SIG-M5 (cell line): Measurements from ENCODE around the gene AHDC1.

ENCODE experiments used
- DNase-seq: peaks from one replicate; lab custom pipeline; 2025; lab: John Stamatoyannopoulos, UW

The AHDC1 gene

GRCh38 chr1:27531959-27532685 is 71.8 kb downstream of the AHDC1 start:
- no peak for DNase-seq

- DNase-seq = no peak
Measured at GRCh38 chr1:27530192-27530591, 73.8 kb downstream of the AHDC1 start.

DNA sequence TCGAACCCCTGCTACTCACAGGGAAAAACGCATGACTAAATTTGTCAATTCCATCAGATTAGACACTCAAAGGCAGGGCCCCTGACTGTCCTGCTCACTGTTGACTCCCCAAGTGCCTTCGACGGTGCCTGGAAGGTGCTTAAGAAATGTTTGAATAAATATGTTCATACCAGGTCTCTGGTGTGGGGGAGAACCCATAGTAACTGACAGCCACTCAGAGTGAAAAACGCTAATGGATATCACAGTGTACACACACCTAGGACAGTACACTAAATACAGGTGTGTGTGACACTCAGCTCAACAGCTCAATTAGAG is 74.3 kb downstream of the AHDC1 start:
- no peak for DNase-seq

GRCh38 chr1:27528818-27529703 is 74.9 kb downstream of the AHDC1 start:
- DNase-seq = no peak

DNA sequence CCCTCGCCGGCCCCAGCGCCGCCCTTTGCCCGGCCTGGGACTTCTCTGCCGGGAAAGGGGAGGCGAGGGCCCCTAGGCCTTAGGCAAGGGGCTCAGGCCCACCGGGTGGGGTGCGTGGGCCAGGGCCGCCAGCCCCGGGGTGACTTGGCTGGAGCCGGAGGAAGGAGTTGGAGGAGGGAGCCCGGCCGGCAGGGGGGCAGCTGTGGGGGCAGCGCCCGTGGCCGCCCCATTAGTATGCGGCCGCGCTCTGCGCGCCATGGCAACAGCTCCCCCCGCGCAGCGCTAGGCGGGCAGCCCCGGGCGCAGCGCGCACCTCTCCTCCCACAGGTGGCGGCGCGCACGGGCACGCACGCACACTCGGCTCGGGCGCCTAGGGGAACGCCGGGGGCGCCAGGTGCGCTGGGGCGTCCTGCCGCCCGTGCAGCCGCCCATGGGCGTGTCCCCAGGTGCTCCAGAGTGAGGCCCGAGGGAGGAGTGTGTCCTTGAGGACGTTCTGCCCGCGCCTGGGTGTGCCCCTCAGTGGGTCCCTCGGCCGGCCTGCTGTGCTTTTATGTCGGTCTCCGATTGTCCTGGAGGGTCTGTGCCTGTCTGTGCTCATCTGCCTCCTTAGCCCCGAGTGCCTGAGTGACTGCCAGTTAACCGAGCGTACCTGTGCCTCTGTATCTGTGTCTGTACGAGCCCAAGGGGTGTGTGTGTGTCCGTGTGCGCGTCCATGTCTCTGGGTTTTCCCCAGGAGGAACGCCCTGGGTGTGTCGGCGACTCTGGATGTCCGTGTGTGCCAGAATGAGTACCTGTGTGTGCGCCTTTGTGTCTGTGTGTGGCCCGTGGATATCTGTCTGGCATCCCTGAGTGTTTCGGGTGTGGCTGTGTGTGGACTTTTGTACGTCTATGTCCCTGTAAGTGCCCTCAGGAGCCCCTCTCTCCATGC is 75.8 kb downstream of the AHDC1 start:
- DNase-seq = no peak

GRCh38 chr1:27527223-27527889 is 76.6 kb downstream of the AHDC1 start:
- DNase-seq = no peak

DNA sequence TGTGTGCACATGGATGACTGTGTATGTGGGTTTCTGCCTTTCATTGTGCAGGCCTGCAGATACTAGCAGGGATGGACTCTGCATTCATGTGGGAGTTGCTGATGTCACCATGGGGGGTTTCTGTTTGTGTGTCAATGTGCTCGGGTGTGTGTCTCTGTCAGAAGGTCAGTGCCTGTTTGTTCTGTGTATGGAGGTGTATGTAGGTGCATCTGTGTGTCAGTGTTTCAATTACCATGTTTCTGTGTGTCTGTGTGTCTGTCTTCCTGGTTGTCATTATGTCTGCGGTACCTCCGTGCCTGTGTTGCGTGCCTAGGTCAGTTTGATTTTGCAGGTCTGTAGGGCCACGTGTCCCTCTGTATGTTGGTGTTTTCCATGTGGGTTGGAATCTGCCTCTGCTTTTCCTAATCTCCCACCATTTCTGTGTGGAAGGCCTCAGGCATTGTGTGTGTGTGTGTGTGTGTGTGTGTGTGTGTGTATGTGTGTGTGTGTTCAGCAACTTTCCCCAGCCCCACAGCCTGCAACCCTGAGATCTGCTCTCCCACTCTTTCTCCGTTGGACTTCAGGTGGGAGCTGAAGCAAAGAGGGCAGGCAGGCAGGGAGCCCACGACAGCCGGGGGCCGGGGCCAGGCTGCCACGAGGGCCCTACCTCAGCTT is 77.2 kb downstream of the AHDC1 start:
- DNase-seq = no peak

DNA sequence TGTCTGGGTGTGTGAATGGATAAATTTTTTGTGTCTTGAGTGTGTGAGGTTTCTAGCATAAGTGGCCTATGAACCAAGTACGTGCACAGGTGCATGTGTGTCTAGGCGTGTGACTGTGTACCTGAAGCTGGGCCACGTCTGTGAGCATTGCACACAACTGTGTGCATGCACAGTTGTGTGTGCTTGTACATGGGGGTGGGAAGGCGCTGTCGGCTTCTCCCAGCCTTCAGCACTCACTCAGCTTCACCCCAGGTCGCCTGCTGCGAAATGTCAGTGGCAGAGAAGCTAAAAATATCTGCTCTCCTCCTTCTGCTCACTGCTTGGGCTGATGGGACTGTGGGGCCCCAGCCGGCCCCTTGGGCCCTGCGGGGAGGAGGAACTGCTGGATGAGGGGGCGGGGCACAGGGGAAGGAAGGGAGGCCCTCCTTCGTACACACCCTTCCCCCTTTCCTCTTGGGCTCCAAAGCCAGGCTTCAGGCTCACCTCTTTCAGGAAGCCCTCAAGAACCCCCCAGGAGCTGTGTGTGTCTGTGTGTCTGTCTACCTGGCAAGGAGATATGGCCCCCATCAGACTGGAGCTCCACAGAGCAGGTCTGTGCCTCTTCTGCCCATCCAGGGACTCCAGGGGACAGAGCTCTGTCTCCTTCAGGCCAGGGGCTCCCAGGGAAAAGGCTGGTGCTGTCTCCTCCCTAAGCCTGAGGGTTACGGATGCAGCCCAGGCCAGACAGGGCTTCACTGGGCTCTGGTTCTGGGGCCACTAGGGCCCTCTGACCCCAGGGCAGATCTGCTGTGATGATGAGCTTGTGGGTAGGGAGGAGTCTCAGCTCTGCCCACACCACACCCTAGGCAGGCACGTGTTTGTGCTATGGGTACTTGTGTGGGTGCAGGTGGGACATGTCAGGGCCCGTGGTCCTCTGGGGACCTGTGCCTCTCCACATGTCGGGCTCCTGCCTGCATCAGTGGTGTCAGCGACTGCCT is 78.4 kb downstream of the AHDC1 start:
- DNase-seq = peak; percentile 74

- no peak for DNase-seq
Measured at GRCh38 chr1:27523337-27524020, 80.5 kb downstream of the AHDC1 start.

- DNase-seq = no peak
Measured at GRCh38 chr1:27522432-27523336, 81.3 kb downstream of the AHDC1 start.

DNA sequence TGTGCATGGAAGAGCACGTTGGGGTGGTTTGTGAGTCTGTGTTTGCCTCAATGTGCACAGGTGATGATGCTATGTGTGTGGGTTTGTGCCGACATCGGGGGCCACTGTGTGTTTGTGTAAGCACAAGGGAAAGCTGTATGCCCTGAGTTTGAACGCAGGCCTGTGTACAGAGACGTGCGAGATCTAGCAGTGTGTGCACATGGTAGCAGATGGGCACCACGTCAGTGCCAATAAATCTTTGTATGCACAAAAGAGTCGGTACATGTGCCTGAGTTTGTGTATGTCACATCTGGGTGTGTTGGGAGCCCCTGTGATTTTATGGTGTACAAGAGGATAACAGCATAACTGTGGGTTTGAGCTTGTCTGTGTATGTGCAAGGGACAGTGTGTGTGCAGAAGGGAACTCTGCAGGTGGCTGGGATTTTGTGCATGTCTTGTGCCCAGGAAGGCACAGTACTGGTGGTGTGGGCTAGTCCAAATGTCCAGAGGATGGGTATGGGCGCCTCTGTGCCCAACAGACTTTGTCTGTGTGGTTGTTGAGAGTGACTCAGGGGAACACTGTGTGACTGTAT is 82.0 kb downstream of the AHDC1 start:
- DNase-seq = no peak

GRCh38 chr1:27521336-27521831 is 82.6 kb downstream of the AHDC1 start:
- DNase-seq = no peak

- no peak for DNase-seq
Measured at GRCh38 chr1:27520651-27521050, 83.3 kb downstream of the AHDC1 start.

- no peak for DNase-seq
Measured at GRCh38 chr1:27519331-27520258, 84.3 kb downstream of the AHDC1 start.

- DNase-seq = no peak
Measured at GRCh38 chr1:27518808-27519207, 85.1 kb downstream of the AHDC1 start.

DNA sequence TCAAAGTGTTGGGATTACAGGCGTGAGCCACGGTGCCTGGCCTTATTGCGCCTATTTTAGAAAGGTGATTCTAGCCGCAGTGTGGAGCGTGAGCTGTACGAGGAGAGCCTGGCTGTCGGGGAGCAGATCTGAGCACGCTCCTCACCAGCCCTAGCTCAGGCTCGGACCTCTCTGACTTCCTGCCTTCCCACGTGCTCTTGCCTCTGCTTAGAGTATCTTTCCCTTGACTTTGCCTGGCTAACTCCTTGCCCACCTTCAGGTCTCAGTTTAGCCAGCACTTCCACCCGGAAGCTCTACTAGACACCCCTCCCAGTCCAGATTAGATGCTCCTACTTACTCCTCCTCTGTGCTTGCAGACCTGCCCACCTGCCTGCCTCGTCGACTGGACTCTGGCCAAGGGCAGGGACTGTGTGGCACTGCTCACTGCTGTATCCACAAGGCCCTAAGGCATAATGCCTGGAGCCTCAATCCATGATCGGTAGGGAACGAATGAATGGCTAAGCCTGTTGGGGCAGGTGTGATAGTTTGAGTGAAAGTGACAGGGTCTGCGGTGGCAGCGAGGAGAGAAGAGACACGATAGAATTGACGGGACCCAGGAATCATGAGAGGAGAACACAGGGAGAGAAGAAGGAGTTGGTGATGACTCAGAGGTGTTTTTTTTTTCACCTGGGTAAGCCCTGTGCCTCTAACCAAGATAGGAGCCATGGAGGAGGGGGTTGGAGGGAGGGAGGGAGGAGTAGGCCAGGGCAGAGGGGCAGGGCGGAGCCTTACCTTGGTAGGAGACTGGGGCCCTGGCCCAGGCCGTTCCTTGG is 85.8 kb downstream of the AHDC1 start:
- no peak for DNase-seq
